ENCODE results near the gene AK5. TPM values are rescaled to one million over a fixed set of nuclear protein-coding genes. Genes with fewer than 3 reads are reported as not detected.
"Not testable (repeated sequence)": the region's sequence is repeated elsewhere in the genome, so short reads cannot be mapped to it uniquely, and the experiment has no call there.

Gene AK5
- total RNA-seq, 4 donors from 2014 or later = 0.13 to 0.84 (median 0.47) TPM; not detected in 1

GRCh38 chr1:77308889-77309621, 27.2 kb downstream of the AK5 start:
- no peak for TF ChIP-seq CTCF (IDR thresholded peaks at IDR 0.05)
- no peak for ATAC-seq (ENCODE audit: low FRiP score)
- no peak for DNase-seq (ENCODE audit: low spot score)

DNA sequence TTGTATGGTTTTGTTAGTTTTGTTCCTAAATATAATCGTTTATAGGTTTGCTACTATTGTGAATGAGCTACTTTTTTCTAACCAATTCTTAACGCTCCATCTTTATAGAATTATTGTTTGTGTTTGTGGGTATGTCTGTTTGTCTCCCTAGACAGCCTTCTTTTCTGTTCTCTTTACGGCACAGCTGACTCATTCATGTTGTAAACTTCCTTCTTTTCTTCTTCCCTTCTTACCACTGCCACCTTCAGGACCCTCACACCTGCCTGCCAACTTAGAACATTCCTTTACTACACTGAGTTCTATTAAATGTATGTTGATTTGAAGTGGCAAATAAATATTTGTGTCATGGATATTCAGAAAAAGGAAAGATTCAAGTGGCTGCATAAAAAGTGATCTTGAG, 29.1 kb downstream of the AK5 start:
- ATAC-seq (ENCODE audit: low FRiP score) (no peak), DNase-seq (ENCODE audit: low spot score) (no peak)
- TF ChIP-seq CTCF (IDR thresholded peaks at IDR 0.05) = no peak

DNA sequence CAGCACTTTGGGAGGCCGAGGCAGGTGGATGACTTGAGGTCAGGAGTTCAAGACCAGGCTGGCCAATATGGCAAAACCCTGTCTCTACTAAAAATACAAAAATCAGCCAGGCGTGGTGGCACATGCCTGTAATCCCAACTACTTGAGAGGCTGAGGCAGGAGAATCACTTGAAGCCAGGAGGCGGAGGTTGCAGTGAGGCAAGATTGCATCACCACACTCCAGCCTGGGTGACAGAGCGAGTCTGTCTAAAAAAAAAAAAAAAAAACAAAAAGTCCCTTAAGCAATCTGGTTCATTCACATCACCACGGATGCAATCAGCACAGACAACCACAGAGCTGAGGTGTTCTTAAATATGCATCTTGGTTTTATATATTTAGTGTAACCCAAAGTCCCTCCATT, 30.5 kb downstream of the AK5 start:
- not testable (repeated sequence) for DNase-seq (ENCODE audit: low spot score); ATAC-seq (ENCODE audit: low FRiP score)

GRCh38 chr1:77313491-77313890, 31.7 kb downstream of the AK5 start:
- ATAC-seq (ENCODE audit: low FRiP score) = no peak
- no peak for DNase-seq (ENCODE audit: low spot score)
- no peak for TF ChIP-seq CTCF (IDR thresholded peaks at IDR 0.05)

- DNase-seq (ENCODE audit: low spot score) = no peak
- TF ChIP-seq CTCF (IDR thresholded peaks at IDR 0.05) = no peak
- ATAC-seq (ENCODE audit: low FRiP score) = no peak
Observed at GRCh38 chr1:77316006-77316405, 34.2 kb downstream of the AK5 start.

DNA sequence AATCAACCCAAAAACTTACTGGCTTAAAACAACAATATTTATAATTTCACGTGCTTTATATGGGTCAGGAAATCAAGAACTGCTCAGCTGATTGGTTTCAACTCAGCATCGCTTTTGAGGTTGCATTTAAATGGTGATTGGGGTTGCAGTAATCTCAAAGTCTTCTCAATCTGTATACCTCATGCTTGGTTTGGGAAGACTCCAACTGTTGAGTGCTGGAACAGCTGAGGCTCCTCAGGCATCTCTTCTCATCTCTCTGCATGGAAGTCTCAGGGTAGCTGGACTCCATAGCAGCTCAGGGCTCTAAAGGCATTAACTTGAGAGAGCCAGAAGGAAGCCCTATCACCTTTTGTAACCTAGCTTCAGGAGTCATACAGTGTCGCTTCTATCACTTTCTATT, 35.1 kb downstream of the AK5 start:
- no peak for ATAC-seq (ENCODE audit: low FRiP score)
- DNase-seq (ENCODE audit: low spot score) = no peak
- TF ChIP-seq CTCF (IDR thresholded peaks at IDR 0.05) = no peak

DNA sequence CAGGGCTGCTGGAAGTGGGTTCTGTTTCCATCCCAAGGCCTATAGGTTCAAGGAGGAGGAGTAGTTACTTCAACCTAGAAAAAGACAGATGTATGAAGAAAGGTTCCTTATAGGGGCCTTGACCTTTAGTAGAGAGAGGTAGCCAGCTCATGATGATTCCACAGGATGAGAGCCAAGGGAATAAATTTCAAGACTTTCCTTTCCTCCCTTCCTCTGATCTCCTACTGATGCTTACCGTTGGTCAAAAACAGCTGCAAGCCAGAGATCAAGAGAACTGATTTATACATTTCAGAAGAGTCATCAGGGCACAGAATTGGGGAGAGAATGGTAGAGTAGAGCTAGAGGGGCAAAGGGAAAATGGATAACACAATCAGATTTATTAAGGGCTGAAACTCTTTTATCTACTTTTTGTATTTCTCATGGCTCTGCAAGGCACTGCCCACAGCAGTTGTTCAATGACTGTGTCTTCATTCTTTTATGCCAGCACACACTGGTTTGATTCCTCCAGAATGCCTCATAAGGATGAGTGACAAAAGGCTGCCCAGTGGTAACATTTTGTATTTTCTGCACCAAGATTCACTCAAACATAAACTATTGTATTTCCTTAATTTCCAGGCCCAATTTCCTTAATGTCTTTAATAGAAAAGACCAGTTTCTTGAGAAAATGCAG, 37.4 kb downstream of the AK5 start:
- DNase-seq (ENCODE audit: low spot score) (no peak), ATAC-seq (ENCODE audit: low FRiP score) (no peak)
- TF ChIP-seq CTCF (IDR thresholded peaks at IDR 0.05) = no peak
